ENCODE results near the gene PP2D1.

PP2D1 gene

DNA sequence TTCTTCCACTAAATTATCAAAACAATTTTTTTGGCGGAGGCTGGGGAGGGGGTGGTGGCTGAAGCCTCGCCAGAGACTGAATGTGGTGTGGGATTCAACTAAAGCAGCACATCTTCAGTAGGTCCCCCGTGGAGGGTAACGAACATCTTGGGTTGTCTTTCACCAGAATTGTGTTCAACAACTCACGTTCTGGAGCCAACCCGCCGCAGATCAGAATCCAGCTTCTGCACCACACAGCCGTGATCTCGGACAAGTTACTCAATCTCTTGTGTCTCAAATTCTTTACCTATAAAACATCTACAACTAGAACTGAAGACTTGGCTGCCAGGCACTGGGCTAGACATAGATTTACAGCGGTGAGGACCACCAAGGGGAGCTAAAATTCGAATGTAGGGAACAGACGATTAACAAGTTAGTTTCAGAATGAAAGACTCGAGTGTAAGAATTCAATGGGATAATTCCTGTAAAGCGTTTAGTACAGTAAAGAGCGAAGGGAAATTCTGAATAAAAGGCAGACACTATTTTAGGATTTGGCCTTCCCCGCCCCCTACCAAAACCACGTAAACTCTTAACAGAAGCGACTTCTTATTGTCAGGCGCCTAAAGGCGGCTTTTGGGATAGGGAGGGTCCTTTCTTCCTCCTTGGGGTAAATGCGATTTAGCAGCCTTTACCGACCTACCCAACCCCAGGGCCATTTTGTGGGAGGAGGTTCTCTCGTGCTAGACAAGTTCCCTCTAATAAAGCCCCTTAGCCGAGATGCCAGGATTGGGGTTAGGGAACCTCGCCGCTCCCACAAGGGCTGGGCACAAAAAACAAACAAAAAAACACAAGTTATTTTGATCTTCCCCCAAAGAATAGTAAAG lies 65.9 kb downstream of the PP2D1 start:
- H3K27me3 ChIP-seq (ENCODE audit: control insufficient read depth in 3 of 3, insufficient read depth in 3 of 3, low read depth in 1 of 3, low read length in 3 of 3): no peaks in the 10 kb centered on the region
- no CpG with 5 or more reads among the region's 26 CpGs for WGBS, 2 donors (ENCODE audit: extremely low coverage in 2 of 2, insufficient read length in 2 of 2, insufficient replicate concordance in 1 of 2)
- H2BK15ac ChIP-seq (ENCODE audit: low read length): no peak overlapping the region
- DNase-seq (ENCODE audit: low spot score): no peak
- H3K4me2 ChIP-seq (ENCODE audit: insufficient read depth, low read length, poor library complexity, severe bottlenecking): peak overlapping the region; percentile 41
- H3K36me3 ChIP-seq (replicated peaks in 1 of 2; ENCODE audit: control insufficient read depth in 2 of 2, insufficient read depth in 2 of 2, low read length in 2 of 2): peaks cover 0 to 20% of the 10 kb centered on the region in 2 donors
- no peak overlapping the region for H2BK120ac ChIP-seq (ENCODE audit: low read depth, low read length)
- no peak overlapping the region for H4K91ac ChIP-seq (ENCODE audit: low read depth, low read length, poor library complexity)
- peak overlapping the region; percentile 72 for H3K18ac ChIP-seq (ENCODE audit: low read length)
- H3K9me3 ChIP-seq (replicated peaks in 1 of 2; ENCODE audit: control insufficient read depth in 2 of 2, insufficient read depth in 1 of 2, low read depth in 1 of 2, low read length in 2 of 2): no peaks in the 10 kb centered on the region
- H3K4me1 ChIP-seq (ENCODE audit: control insufficient read depth in 2 of 2, insufficient read depth in 1 of 2, low read depth in 1 of 2, low read length in 2 of 2): peaks cover 2 to 3% of the 10 kb centered on the region in 2 donors
- no peak overlapping the region for H3K14ac ChIP-seq (ENCODE audit: low read length)
- H2BK12ac ChIP-seq (ENCODE audit: low read length): no peak overlapping the region
- no peak overlapping the region for H3K23ac ChIP-seq (ENCODE audit: low read depth, low read length, poor library complexity)
- H3K79me1 ChIP-seq (ENCODE audit: low read depth, low read length): peaks cover 2% of the 10 kb centered on the region
- no peak overlapping the region for H4K8ac ChIP-seq (ENCODE audit: low read depth, low read length)
- H3K27ac ChIP-seq (replicated peaks; ENCODE audit: low read length): peak overlapping the region; percentile 54
- peak overlapping the region; percentile 89 for H2AFZ ChIP-seq (ENCODE audit: low read length)
- no peak overlapping the region for H3K4ac ChIP-seq (ENCODE audit: low read length)
- peak overlapping the region; percentile 63 to 88 for H3K4me3 ChIP-seq (ENCODE audit: low read length in 2 of 2)
- no peak overlapping the region for H3K9ac ChIP-seq (ENCODE audit: low read depth, low read length, poor library complexity)
- no peak overlapping the region for H2BK5ac ChIP-seq (ENCODE audit: low read length)
- H2AK5ac ChIP-seq (ENCODE audit: low read depth, low read length): no peak overlapping the region

DNA sequence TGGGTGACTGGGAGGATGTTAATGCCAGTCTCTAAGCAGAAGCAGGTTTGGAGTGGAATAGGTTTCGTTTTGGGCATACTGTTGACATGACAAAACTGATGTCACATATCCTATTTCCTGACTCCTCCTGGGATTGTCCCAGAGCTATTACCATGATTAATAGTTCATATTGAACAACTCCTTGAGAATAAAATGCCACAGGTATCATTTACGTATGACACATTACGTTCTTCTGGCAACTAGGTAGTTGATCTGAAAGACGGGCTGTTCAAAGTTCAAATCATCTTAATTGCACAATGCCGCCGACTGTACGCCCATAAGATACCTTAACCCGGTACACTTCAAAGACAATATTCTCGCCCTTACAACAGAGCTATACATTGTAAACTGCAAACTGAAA lies 66.5 kb downstream of the PP2D1 start:
- Histone ChIP-seq H3K4me2 (ENCODE audit: insufficient read depth, low read length, poor library complexity, severe bottlenecking) (no peak overlapping the region), H2BK5ac (ENCODE audit: low read length) (no peak overlapping the region), H3K79me1 (ENCODE audit: low read depth, low read length) (peaks cover 2% of the 10 kb centered on the region), H3K4me1 (ENCODE audit: control insufficient read depth in 2 of 2, insufficient read depth in 1 of 2, low read depth in 1 of 2, low read length in 2 of 2) (peaks cover 2 to 3% of the 10 kb centered on the region in 2 donors), H3K4me3 (ENCODE audit: low read length in 2 of 2) (no peak overlapping the region), H2BK12ac (ENCODE audit: low read length) (no peak overlapping the region), H3K9ac (ENCODE audit: low read depth, low read length, poor library complexity) (no peak overlapping the region), H2AFZ (ENCODE audit: low read length) (no peak overlapping the region), H3K36me3 (replicated peaks in 1 of 2; ENCODE audit: control insufficient read depth in 2 of 2, insufficient read depth in 2 of 2, low read length in 2 of 2) (peaks cover 0 to 13% of the 10 kb centered on the region in 2 donors), H3K27ac (replicated peaks; ENCODE audit: low read length) (no peak overlapping the region), H3K27me3 (ENCODE audit: control insufficient read depth in 3 of 3, insufficient read depth in 3 of 3, low read depth in 1 of 3, low read length in 3 of 3) (no peaks in the 10 kb centered on the region), H2BK15ac (ENCODE audit: low read length) (no peak overlapping the region), H2BK120ac (ENCODE audit: low read depth, low read length) (no peak overlapping the region), H4K91ac (ENCODE audit: low read depth, low read length, poor library complexity) (no peak overlapping the region), H2AK5ac (ENCODE audit: low read depth, low read length) (no peak overlapping the region), H3K14ac (ENCODE audit: low read length) (no peak overlapping the region), H3K9me3 (replicated peaks in 1 of 2; ENCODE audit: control insufficient read depth in 2 of 2, insufficient read depth in 1 of 2, low read depth in 1 of 2, low read length in 2 of 2) (no peaks in the 10 kb centered on the region), H3K18ac (ENCODE audit: low read length) (no peak overlapping the region), H3K4ac (ENCODE audit: low read length) (no peak overlapping the region), H4K8ac (ENCODE audit: low read depth, low read length) (no peak overlapping the region), H3K23ac (ENCODE audit: low read depth, low read length, poor library complexity) (no peak overlapping the region)
- no CpG with 5 or more reads among the region's 9 CpGs for WGBS, 2 donors (ENCODE audit: extremely low coverage in 2 of 2, insufficient read length in 2 of 2, insufficient replicate concordance in 1 of 2)
- DNase-seq (ENCODE audit: low spot score): no peak

DNA sequence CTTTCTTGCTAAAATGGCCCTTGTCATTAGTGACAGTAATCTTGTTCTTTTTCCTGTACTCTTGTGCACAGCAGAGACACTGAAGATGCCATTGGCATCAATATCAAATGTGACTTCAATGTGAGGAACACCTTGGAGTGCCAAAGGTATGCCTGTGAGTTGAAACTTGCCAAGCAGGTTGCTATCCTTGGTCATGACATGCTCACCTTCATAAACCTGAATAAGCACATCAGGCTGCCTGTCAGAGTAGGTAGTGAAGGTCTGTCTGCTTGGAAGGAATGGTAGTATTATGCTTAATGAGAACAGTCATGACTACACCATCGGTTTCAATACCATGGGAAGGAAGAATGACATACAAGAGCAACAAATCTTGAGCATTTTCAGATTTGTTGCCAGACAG lies 71.4 kb downstream of the PP2D1 start:
- H4K8ac ChIP-seq (ENCODE audit: low read depth, low read length): no peak overlapping the region
- no peak overlapping the region for H2AFZ ChIP-seq (ENCODE audit: low read length)
- H3K23ac ChIP-seq (ENCODE audit: low read depth, low read length, poor library complexity): no peak overlapping the region
- H3K27ac ChIP-seq (replicated peaks; ENCODE audit: low read length): no peak overlapping the region
- no peak overlapping the region for H2AK5ac ChIP-seq (ENCODE audit: low read depth, low read length)
- no peaks in the 10 kb centered on the region for H3K79me1 ChIP-seq (ENCODE audit: low read depth, low read length)
- no peak overlapping the region for H2BK5ac ChIP-seq (ENCODE audit: low read length)
- no peak overlapping the region for H3K14ac ChIP-seq (ENCODE audit: low read length)
- H2BK12ac ChIP-seq (ENCODE audit: low read length): no peak overlapping the region
- H3K4ac ChIP-seq (ENCODE audit: low read length): no peak overlapping the region
- no peak overlapping the region for H3K4me2 ChIP-seq (ENCODE audit: insufficient read depth, low read length, poor library complexity, severe bottlenecking)
- no peak overlapping the region for H4K91ac ChIP-seq (ENCODE audit: low read depth, low read length, poor library complexity)
- H3K9ac ChIP-seq (ENCODE audit: low read depth, low read length, poor library complexity): no peak overlapping the region
- H3K9me3 ChIP-seq (replicated peaks in 1 of 2; ENCODE audit: control insufficient read depth in 2 of 2, insufficient read depth in 1 of 2, low read depth in 1 of 2, low read length in 2 of 2): no peaks in the 10 kb centered on the region
- no peaks in the 10 kb centered on the region for H3K27me3 ChIP-seq (ENCODE audit: control insufficient read depth in 3 of 3, insufficient read depth in 3 of 3, low read depth in 1 of 3, low read length in 3 of 3)
- no peak overlapping the region for H3K18ac ChIP-seq (ENCODE audit: low read length)
- H3K36me3 ChIP-seq (replicated peaks in 1 of 2; ENCODE audit: control insufficient read depth in 2 of 2, insufficient read depth in 2 of 2, low read length in 2 of 2): no peaks in the 10 kb centered on the region
- DNase-seq (ENCODE audit: low spot score): no peak
- WGBS, 2 donors (ENCODE audit: extremely low coverage in 2 of 2, insufficient read length in 2 of 2, insufficient replicate concordance in 1 of 2): no CpG with 5 or more reads among the region's 1 CpG
- H2BK120ac ChIP-seq (ENCODE audit: low read depth, low read length): no peak overlapping the region
- no peak overlapping the region for H3K4me3 ChIP-seq (ENCODE audit: low read length in 2 of 2)
- no peak overlapping the region for H2BK15ac ChIP-seq (ENCODE audit: low read length)
- no peaks in the 10 kb centered on the region for H3K4me1 ChIP-seq (ENCODE audit: control insufficient read depth in 2 of 2, insufficient read depth in 1 of 2, low read depth in 1 of 2, low read length in 2 of 2)

DNA sequence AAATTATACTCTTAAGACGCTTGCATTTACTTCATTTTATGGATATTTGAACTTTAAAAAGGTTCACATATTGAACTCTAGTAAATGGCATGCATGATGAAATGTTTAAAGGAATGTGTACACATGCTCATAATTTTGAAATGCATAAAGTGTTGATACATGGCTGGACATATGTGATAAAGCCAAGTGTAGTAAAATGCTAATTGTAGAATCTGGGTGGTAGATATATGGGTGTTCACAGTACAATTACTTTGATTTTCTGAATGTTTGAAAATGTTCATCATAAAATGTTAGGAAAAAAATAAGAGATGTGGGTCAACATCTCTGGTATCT lies 73.8 kb downstream of the PP2D1 start:
- H3K27me3 ChIP-seq (ENCODE audit: control insufficient read depth in 3 of 3, insufficient read depth in 3 of 3, low read depth in 1 of 3, low read length in 3 of 3): no peaks in the 10 kb centered on the region
- H3K4me1 ChIP-seq (ENCODE audit: control insufficient read depth in 2 of 2, insufficient read depth in 1 of 2, low read depth in 1 of 2, low read length in 2 of 2): peaks cover 0 to 3% of the 10 kb centered on the region in 2 donors
- no peak overlapping the region for H3K14ac ChIP-seq (ENCODE audit: low read length)
- no peak overlapping the region for H4K91ac ChIP-seq (ENCODE audit: low read depth, low read length, poor library complexity)
- H2AFZ ChIP-seq (ENCODE audit: low read length): no peak overlapping the region
- no peak overlapping the region for H2AK5ac ChIP-seq (ENCODE audit: low read depth, low read length)
- no peak overlapping the region for H2BK12ac ChIP-seq (ENCODE audit: low read length)
- H2BK15ac ChIP-seq (ENCODE audit: low read length): no peak overlapping the region
- H3K27ac ChIP-seq (replicated peaks; ENCODE audit: low read length): no peak overlapping the region
- no peak overlapping the region for H3K4me3 ChIP-seq (ENCODE audit: low read length in 2 of 2)
- H3K79me1 ChIP-seq (ENCODE audit: low read depth, low read length): no peaks in the 10 kb centered on the region
- no peaks in the 10 kb centered on the region for H3K9me3 ChIP-seq (replicated peaks in 1 of 2; ENCODE audit: control insufficient read depth in 2 of 2, insufficient read depth in 1 of 2, low read depth in 1 of 2, low read length in 2 of 2)
- no peak for DNase-seq (ENCODE audit: low spot score)
- H3K4ac ChIP-seq (ENCODE audit: low read length): no peak overlapping the region
- no peak overlapping the region for H3K18ac ChIP-seq (ENCODE audit: low read length)
- H3K23ac ChIP-seq (ENCODE audit: low read depth, low read length, poor library complexity): no peak overlapping the region
- H2BK120ac ChIP-seq (ENCODE audit: low read depth, low read length): no peak overlapping the region
- H3K4me2 ChIP-seq (ENCODE audit: insufficient read depth, low read length, poor library complexity, severe bottlenecking): no peak overlapping the region
- H3K9ac ChIP-seq (ENCODE audit: low read depth, low read length, poor library complexity): no peak overlapping the region
- no peaks in the 10 kb centered on the region for H3K36me3 ChIP-seq (replicated peaks in 1 of 2; ENCODE audit: control insufficient read depth in 2 of 2, insufficient read depth in 2 of 2, low read length in 2 of 2)
- H4K8ac ChIP-seq (ENCODE audit: low read depth, low read length): no peak overlapping the region
- H2BK5ac ChIP-seq (ENCODE audit: low read length): no peak overlapping the region
- no CpG with 5 or more reads among the region's 1 CpG for WGBS, 2 donors (ENCODE audit: extremely low coverage in 2 of 2, insufficient read length in 2 of 2, insufficient replicate concordance in 1 of 2)
